ENCODE measurements around the gene NKX3-2.

NKX3-2 gene

DNA sequence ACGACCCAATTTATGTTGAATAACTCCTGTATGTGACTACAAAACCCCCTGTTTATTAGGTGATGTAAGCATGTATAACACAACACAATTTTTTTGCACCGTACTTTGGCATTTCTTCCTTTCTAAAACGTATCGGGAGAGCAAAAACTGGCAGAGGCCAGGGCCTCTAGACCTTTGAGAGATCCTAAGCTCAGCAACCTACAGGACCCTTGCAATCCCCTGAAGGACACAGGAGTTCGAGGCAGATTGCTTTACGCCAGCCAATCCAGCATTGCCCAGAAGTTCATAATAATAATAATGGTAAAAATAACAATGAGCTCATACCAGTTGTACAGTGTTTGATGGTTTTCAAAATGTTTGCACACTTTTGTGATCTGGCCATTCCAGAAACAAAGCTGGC lies 7.7 kb downstream of the NKX3-2 start:
- peaks cover 96% of the 10 kb centered on the region for H3K27me3 ChIP-seq (ENCODE audit: control insufficient read depth, insufficient read depth, low read length)
- no peak overlapping the region for H3K9ac ChIP-seq (ENCODE audit: low read length)
- no peaks in the 10 kb centered on the region for H3K36me3 ChIP-seq (ENCODE audit: control insufficient read depth, insufficient read depth, low read length)
- no peaks in the 10 kb centered on the region for H3K9me3 ChIP-seq (ENCODE audit: control insufficient read depth, low read length)
- no peak overlapping the region for H3K4me3 ChIP-seq (ENCODE audit: low read length)
- peaks cover 11% of the 10 kb centered on the region for H3K4me1 ChIP-seq (ENCODE audit: control insufficient read depth, insufficient read depth, low read length)

DNA sequence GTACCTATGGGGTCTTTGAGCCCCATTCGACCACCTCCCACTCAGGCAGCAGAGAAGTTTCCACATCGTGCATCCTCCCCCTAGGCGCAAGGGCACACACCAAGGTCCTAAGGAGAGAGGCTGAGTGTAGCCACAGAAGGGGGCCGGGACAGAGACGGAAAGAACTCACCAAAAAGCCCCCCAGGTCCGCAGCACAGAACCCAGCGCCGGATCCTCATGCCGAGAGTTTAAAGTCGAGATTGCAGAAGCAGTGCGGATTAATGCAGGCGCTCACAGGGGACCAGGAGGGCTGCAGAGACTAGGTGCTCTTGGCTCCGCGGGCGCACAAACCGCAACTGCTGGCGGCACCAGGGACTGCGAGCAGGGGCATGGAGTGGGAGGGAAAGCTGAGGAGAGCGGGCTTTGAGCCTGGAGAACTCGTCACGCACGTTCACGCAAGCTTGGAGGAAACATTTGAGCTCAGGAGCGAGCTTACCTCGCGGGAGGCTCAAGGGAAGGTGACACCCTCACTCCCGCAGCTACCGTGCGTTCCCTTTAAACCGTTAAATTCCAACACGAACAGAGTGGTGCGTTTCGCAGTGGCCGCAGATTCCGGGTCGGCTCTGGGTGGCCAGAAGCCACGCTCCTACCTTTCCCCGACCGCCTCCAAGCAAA lies 8.5 kb downstream of the NKX3-2 start:
- no peak overlapping the region for H3K4me3 ChIP-seq (ENCODE audit: low read length)
- H3K36me3 ChIP-seq (ENCODE audit: control insufficient read depth, insufficient read depth, low read length), result no peaks in the 10 kb centered on the region
- no peak overlapping the region for H3K9ac ChIP-seq (ENCODE audit: low read length)
- H3K9me3 ChIP-seq (ENCODE audit: control insufficient read depth, low read length), result no peaks in the 10 kb centered on the region
- H3K4me1 ChIP-seq (ENCODE audit: control insufficient read depth, insufficient read depth, low read length), result peaks cover 11% of the 10 kb centered on the region
- peaks cover 96% of the 10 kb centered on the region for H3K27me3 ChIP-seq (ENCODE audit: control insufficient read depth, insufficient read depth, low read length)

DNA sequence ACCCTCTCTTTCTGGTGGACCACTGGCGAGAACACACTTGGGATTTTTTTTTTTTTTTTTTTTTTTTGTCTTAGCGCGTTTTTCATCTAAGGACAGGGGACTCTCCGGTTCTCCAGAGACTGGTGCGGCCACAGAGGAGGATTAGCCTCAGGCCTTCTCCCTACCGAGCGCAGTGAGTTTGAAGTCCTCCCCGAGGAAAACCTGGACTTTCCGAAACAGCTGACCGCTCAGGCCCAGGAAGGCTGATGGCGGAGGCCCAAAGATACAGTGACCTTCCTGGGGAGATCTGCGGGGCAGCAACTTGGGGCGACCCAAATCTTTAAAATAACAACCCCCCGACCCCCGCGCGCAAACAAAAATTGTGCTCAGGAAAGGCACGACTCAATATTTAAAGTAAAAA lies 9.2 kb downstream of the NKX3-2 start:
- Histone ChIP-seq H3K9ac (ENCODE audit: low read length) (no peak overlapping the region), H3K4me1 (ENCODE audit: control insufficient read depth, insufficient read depth, low read length) (peaks cover 11% of the 10 kb centered on the region), H3K9me3 (ENCODE audit: control insufficient read depth, low read length) (no peaks in the 10 kb centered on the region), H3K36me3 (ENCODE audit: control insufficient read depth, insufficient read depth, low read length) (no peaks in the 10 kb centered on the region), H3K27me3 (ENCODE audit: control insufficient read depth, insufficient read depth, low read length) (peaks cover 96% of the 10 kb centered on the region), H3K4me3 (ENCODE audit: low read length) (no peak overlapping the region)

GRCh38 chr4:13534344-13535063 lies 9.8 kb downstream of the NKX3-2 start:
- H3K9me3 ChIP-seq (ENCODE audit: control insufficient read depth, low read length), result no peaks in the 10 kb centered on the region
- no peak overlapping the region for H3K9ac ChIP-seq (ENCODE audit: low read length)
- H3K27me3 ChIP-seq (ENCODE audit: control insufficient read depth, insufficient read depth, low read length), result peaks cover 96% of the 10 kb centered on the region
- no peaks in the 10 kb centered on the region for H3K36me3 ChIP-seq (ENCODE audit: control insufficient read depth, insufficient read depth, low read length)
- H3K4me3 ChIP-seq (ENCODE audit: low read length), result no peak overlapping the region
- peaks cover 6% of the 10 kb centered on the region for H3K4me1 ChIP-seq (ENCODE audit: control insufficient read depth, insufficient read depth, low read length)

DNA sequence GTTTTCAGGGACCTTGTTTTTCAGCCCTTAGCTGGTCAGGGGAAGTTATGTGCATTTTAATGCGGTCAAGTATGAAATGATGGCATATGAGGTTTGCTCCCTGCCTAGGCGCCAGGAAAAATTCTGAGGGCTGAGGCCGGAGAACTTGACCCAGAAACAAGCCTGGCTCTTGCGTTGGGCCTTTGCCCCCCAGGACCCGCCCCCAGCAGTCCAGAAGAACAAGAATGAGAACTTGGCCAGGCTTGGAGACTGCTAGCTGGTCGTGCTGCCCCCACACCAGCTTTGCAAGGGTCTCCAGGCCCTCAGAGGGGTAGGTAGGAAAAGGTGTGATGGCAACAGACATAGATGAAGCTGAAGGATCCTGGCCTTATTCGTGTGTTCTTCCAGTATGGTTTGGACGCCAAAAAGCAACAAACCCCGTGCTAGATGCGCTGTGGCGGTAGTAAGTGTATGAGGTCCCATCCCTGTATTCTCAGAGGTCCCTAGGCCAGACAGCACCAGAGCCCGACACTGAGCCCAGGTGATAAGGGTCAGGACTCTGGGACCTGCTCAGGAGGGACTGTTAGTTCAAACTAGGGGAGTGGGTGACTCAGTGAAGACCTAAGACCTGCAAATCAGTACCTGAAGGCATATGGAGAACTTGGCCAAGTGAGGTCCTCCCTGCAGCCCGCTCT lies 10.5 kb downstream of the NKX3-2 start:
- peaks cover 96% of the 10 kb centered on the region for H3K27me3 ChIP-seq (ENCODE audit: control insufficient read depth, insufficient read depth, low read length)
- no peak overlapping the region for H3K4me3 ChIP-seq (ENCODE audit: low read length)
- peaks cover 8% of the 10 kb centered on the region for H3K4me1 ChIP-seq (ENCODE audit: control insufficient read depth, insufficient read depth, low read length)
- H3K36me3 ChIP-seq (ENCODE audit: control insufficient read depth, insufficient read depth, low read length), result no peaks in the 10 kb centered on the region
- no peaks in the 10 kb centered on the region for H3K9me3 ChIP-seq (ENCODE audit: control insufficient read depth, low read length)
- no peak overlapping the region for H3K9ac ChIP-seq (ENCODE audit: low read length)

- Histone ChIP-seq H3K9ac (ENCODE audit: low read length) (no peak overlapping the region), H3K9me3 (ENCODE audit: control insufficient read depth, low read length) (no peaks in the 10 kb centered on the region), H3K36me3 (ENCODE audit: control insufficient read depth, insufficient read depth, low read length) (no peaks in the 10 kb centered on the region), H3K27me3 (ENCODE audit: control insufficient read depth, insufficient read depth, low read length) (peaks cover 96% of the 10 kb centered on the region), H3K4me3 (ENCODE audit: low read length) (no peak overlapping the region), H3K4me1 (ENCODE audit: control insufficient read depth, insufficient read depth, low read length) (peaks cover 3% of the 10 kb centered on the region)
Measured at GRCh38 chr4:13531625-13531998, 12.7 kb downstream of the NKX3-2 start.

DNA sequence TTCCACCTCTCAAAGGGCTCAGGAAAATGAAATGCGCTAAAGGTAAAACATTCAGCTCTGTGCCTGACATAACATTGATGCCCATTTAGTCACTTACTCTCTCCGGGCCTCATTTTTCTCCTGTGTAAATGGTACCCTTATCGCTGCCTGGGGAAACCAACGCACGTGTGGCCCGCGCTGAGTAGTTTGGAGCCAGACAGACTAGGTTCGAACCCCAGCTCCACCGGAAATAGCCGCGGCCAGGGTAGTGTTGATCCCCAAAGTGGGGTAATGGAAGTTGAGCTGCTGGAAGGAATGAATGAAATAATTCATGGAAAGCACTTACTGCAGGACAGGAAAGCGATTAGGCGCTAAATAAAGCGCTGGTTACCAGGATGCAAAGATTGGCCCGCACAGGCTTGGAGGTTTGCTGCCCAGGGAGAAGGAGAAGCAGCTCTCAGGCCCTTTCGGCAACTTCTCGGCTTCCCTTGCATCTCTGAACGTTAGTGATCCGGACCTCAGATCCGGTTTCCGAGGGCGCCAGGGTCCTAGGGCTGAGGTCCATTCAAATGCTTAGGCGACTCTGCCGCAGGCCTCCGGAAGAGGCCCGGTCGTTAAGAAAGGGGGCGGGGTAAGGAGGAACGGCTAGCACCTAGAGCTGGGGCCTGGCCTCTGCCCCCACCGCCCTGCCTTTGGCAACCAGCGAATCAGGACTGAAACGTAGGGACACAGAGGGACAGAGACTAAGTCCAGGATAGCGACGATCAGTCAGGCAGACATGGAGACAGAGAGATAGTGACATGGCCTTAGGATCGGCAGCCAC lies 13.3 kb downstream of the NKX3-2 start:
- no peak overlapping the region for H3K9ac ChIP-seq (ENCODE audit: low read length)
- peaks cover 94% of the 10 kb centered on the region for H3K27me3 ChIP-seq (ENCODE audit: control insufficient read depth, insufficient read depth, low read length)
- H3K9me3 ChIP-seq (ENCODE audit: control insufficient read depth, low read length), result no peaks in the 10 kb centered on the region
- H3K36me3 ChIP-seq (ENCODE audit: control insufficient read depth, insufficient read depth, low read length), result no peaks in the 10 kb centered on the region
- H3K4me3 ChIP-seq (ENCODE audit: low read length), result no peak overlapping the region
- H3K4me1 ChIP-seq (ENCODE audit: control insufficient read depth, insufficient read depth, low read length), result peaks cover 3% of the 10 kb centered on the region

DNA sequence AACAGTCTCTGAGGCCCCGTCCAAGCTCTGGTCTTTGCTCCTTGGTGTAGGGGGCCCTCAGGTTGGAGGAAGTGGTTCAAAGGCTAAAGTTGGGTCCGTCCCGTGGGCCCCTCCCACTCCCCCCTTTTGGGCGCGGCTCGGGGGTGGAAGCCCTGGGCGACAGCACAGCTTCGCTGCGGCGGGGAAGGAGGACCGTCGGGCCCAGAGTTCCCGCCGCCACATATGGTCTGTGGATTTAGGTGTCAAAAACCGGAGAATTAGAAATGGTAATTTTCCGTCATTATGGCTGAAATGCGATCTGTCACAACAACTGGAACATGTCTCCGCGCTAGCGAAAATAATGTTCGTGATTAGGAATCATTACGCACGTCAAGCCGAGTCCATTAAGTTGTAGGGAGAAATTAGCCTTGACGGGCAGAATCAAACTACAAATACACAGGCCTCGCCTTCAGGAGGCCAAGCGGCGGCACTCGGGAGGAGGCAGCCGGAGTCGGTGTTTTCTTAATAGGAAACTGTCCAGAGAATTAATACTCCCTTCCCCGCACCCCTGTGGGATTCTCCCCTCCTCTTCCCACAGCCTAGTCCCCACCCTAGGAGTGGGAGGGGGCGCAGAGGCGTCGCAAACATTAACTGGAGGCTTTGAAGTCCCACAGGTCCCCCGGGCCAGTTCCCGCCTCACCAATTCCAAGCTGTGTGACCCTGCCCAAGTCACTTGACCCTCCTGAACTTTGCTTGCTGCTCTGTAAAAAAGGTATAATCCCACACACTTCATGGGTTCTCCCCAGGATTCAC lies 15.0 kb downstream of the NKX3-2 start:
- H3K4me3 ChIP-seq (ENCODE audit: low read length), result no peak overlapping the region
- peaks cover 93% of the 10 kb centered on the region for H3K27me3 ChIP-seq (ENCODE audit: control insufficient read depth, insufficient read depth, low read length)
- H3K9ac ChIP-seq (ENCODE audit: low read length), result no peak overlapping the region
- peaks cover 3% of the 10 kb centered on the region for H3K9me3 ChIP-seq (ENCODE audit: control insufficient read depth, low read length)
- peaks cover 3% of the 10 kb centered on the region for H3K4me1 ChIP-seq (ENCODE audit: control insufficient read depth, insufficient read depth, low read length)
- no peaks in the 10 kb centered on the region for H3K36me3 ChIP-seq (ENCODE audit: control insufficient read depth, insufficient read depth, low read length)

- Histone ChIP-seq H3K4me3 (ENCODE audit: low read length) (no peak overlapping the region), H3K9ac (ENCODE audit: low read length) (no peak overlapping the region), H3K36me3 (ENCODE audit: control insufficient read depth, insufficient read depth, low read length) (no peaks in the 10 kb centered on the region), H3K9me3 (ENCODE audit: control insufficient read depth, low read length) (peaks cover 9% of the 10 kb centered on the region), H3K4me1 (ENCODE audit: control insufficient read depth, insufficient read depth, low read length) (peaks cover 3% of the 10 kb centered on the region), H3K27me3 (ENCODE audit: control insufficient read depth, insufficient read depth, low read length) (peaks cover 93% of the 10 kb centered on the region)
Measured at GRCh38 chr4:13528821-13529127, 15.5 kb downstream of the NKX3-2 start.

- H3K9ac ChIP-seq (ENCODE audit: low read length), result no peak overlapping the region
- H3K9me3 ChIP-seq (ENCODE audit: control insufficient read depth, low read length), result peaks cover 9% of the 10 kb centered on the region
- H3K4me3 ChIP-seq (ENCODE audit: low read length), result no peak overlapping the region
- peaks cover 93% of the 10 kb centered on the region for H3K27me3 ChIP-seq (ENCODE audit: control insufficient read depth, insufficient read depth, low read length)
- H3K4me1 ChIP-seq (ENCODE audit: control insufficient read depth, insufficient read depth, low read length), result peaks cover 3% of the 10 kb centered on the region
- no peaks in the 10 kb centered on the region for H3K36me3 ChIP-seq (ENCODE audit: control insufficient read depth, insufficient read depth, low read length)
Measured at GRCh38 chr4:13527981-13528820, 16.1 kb downstream of the NKX3-2 start.

Measured in mucosa of stomach (tissue), 1 donor.